RWPE2 (cell line): ENCODE data around the gene RUVBL1.
A peak's percentile ranks its signal among the peaks of the same experiment; 100 is the strongest.

Experiments used
- ATAC-seq: fragments of 200-7000 bp; cut with Tn5 transposase; 3 replicates; pipeline ENCODE4 v1.9.1; 2021; ENCODE audit warnings: low read depth
- DNase-seq: peaks from one replicate; pipeline ENCODE4 v3.0.0-alpha.2; 2020; ENCODE audit warnings: low spot score
- H3K27ac ChIP-seq: fragments of 450-650 bp; 2 replicates; pipeline ENCODE4 v1.5.1; 2017; ENCODE audit warnings: mild to moderate bottlenecking; ENCODE audit not compliant: poor library complexity, severe bottlenecking
- H3K27me3 ChIP-seq: fragments of 250-450 bp; sonication (Bioruptor Pico); 2 replicates; pipeline ENCODE4 v1.5.1; 2021; ENCODE audit warnings: mild to moderate bottlenecking, moderate library complexity; ENCODE audit not compliant: insufficient read depth, poor library complexity, severe bottlenecking
- H3K36me3 ChIP-seq: fragments of 250-450 bp; sonication (Bioruptor Pico); 2 replicates; pipeline ENCODE4 v1.5.1; 2020; ENCODE audit warnings: low read depth, mild to moderate bottlenecking, moderate library complexity
- H3K4me1 ChIP-seq: fragments of 250-450 bp; sonication (Bioruptor Pico); 2 replicates; pipeline ENCODE4 v1.5.1; 2021; ENCODE audit warnings: mild to moderate bottlenecking, moderate library complexity; ENCODE audit not compliant: insufficient read depth, poor library complexity, severe bottlenecking
- H3K4me3 ChIP-seq: fragments of 250-450 bp; sonication (Bioruptor Pico); 2 replicates; pipeline ENCODE4 v1.5.1; 2021; ENCODE audit warnings: mild to moderate bottlenecking, moderate library complexity; ENCODE audit not compliant: severe bottlenecking
- H3K9me3 ChIP-seq: fragments of 250-450 bp; sonication (Bioruptor Pico); 2 replicates; pipeline ENCODE4 v1.5.1; 2021; ENCODE audit warnings: mild to moderate bottlenecking, moderate library complexity; ENCODE audit not compliant: severe bottlenecking
- CTCF ChIP-seq: fragments of 450-650 bp; IDR thresholded peaks from one replicate; pipeline ENCODE4 v1.5.1; 2017; ENCODE audit warnings: mild to moderate bottlenecking, moderate library complexity; ENCODE audit not compliant: poor library complexity, severe bottlenecking

RUVBL1 gene

DNA sequence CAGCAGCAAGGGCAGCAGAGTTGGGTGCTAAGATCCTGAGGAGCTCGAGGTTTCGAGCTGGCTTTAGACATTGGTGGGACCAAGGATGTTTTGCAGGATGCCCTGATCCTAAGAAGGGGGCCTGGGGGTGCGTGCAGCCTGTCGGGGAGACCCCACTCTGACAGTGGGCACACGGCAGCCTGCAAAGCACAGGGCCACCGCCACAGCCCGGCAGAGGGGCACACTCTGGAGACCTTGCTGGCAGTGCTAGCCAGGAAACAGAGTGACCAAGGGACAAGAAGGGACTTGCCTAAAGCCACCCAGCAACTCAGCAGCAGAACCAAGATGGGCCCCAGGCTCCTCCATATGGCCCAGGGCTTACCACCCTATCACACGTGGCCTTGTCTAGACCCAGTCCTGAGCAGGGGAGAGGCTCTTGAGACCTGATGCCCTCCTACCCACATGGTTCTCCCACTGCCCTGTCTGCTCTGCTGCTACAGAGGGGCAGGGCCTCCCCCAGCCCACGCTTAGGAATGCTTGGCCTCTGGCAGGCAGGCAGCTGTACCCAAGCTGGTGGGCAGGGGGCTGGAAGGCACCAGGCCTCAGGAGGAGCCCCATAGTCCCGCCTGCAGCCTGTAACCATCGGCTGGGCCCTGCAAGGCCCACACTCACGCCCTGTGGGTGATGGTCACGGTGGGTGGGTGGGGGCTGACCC lies 52.6 kb downstream of the RUVBL1 start:
- Histone ChIP-seq H3K4me1 (peaks cover 15% of the 10 kb centered on the region), H3K27me3 (no peaks in the 10 kb centered on the region), H3K36me3 (peaks cover 77% of the 10 kb centered on the region), H3K4me3 (no peak overlapping the region), H3K27ac (no peak overlapping the region), H3K9me3 (no peaks in the 10 kb centered on the region)
- DNase-seq (no peak), ATAC-seq (no peak)
- no peak for TF ChIP-seq CTCF

DNA sequence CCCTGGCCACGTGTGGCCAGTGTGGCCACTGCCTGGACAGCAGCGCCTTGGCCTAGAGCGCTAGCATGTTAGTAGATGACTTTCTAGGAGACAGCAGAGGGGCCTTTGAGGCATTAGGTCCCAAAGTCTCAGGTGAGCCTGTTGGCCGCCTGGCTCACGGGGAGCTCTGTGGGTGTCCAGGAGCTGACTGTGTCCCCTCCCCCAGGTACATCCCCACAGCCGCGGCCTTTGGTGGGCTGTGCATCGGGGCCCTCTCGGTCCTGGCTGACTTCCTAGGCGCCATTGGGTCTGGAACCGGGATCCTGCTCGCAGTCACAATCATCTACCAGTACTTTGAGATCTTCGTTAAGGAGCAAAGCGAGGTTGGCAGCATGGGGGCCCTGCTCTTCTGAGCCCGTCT lies 54.3 kb downstream of the RUVBL1 start:
- no peaks in the 10 kb centered on the region for H3K9me3 ChIP-seq
- TF ChIP-seq CTCF: no peak
- peaks cover 10% of the 10 kb centered on the region for H3K4me1 ChIP-seq
- no peak overlapping the region for H3K27ac ChIP-seq
- peaks cover 93% of the 10 kb centered on the region for H3K36me3 ChIP-seq
- ATAC-seq: no peak
- DNase-seq: no peak
- no peak overlapping the region for H3K4me3 ChIP-seq
- H3K27me3 ChIP-seq: no peaks in the 10 kb centered on the region

DNA sequence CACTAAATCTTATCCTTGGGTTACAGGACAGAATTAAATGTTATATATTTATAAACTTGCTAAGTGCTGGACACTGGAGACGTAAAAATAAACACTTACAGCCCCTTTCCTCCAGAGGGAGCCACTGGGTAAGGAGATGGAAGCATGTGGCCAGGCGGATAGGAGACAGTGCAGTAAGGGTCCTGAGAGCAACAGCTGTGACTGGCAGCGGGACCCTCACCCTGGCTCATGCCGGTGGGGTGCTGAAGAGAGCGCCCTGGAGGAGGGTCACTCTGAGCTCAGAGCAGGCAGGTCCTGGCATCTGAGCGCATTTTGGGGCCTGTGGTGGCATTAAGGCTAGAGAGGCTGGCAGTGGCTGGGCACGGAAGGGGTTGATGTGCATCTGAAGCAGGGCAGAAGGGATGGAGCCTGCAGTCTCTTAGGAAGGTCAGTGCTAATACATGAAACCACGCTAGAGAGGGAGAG lies 55.4 kb downstream of the RUVBL1 start:
- no peak overlapping the region for H3K27ac ChIP-seq
- no peak for DNase-seq

DNA sequence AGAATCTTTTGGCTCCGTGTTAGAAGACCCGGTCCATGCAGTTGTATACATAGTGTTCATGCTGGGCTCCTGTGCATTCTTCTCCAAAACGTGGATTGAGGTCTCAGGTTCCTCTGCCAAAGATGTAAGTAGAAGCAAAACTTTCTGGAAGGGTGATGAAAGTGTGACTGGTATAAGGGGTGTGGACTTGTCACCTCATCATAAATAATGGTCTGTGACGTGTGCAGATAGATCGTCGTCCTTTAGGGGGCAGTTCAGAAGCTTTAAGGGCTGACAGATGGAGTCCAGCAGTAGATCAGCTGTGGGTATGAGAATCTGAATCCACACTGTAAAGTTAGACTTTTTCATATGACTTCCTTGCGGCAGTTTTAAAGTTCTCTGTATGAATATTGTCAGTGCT lies 56.1 kb downstream of the RUVBL1 start:
- no peaks in the 10 kb centered on the region for H3K27me3 ChIP-seq
- DNase-seq (no peak), ATAC-seq (no peak)
- no peaks in the 10 kb centered on the region for H3K4me1 ChIP-seq
- H3K9me3 ChIP-seq: no peaks in the 10 kb centered on the region
- H3K36me3 ChIP-seq: peaks cover 98% of the 10 kb centered on the region
- no peak for TF ChIP-seq CTCF
- no peak overlapping the region for H3K27ac ChIP-seq
- H3K4me3 ChIP-seq: no peak overlapping the region

More for the DNA sequence above, 55.4 kb downstream of the RUVBL1 start:
- peak; percentile 53 for TF ChIP-seq CTCF
- peaks cover 98% of the 10 kb centered on the region for H3K36me3 ChIP-seq
- no peak overlapping the region for H3K4me3 ChIP-seq
- H3K4me1 ChIP-seq: no peaks in the 10 kb centered on the region
- H3K9me3 ChIP-seq: no peaks in the 10 kb centered on the region
- H3K27me3 ChIP-seq: no peaks in the 10 kb centered on the region
- no peak for ATAC-seq

DNA sequence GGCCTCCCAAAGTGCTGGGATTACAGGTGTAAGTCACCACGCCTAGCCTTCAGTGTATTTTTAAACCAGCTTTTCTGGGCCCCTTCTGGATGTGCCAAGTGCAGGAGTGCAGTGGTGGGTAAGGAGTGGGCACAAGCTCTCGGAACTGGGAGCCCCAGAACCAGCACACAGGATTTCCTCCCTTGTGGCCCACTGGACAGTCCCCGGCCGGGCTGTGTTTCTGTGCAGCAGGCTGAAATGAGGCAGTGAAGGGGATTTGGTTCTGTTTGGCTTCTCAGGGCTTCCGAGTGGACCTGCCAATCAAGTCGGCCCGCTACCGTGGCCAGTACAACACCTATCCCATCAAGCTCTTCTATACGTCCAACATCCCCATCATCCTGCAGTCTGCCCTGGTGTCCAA lies 56.9 kb downstream of the RUVBL1 start:
- H3K36me3 ChIP-seq: peaks cover 100% of the 10 kb centered on the region

More for the DNA sequence above, 56.9 kb downstream of the RUVBL1 start:
- H3K4me3 ChIP-seq: no peak overlapping the region
- H3K9me3 ChIP-seq: no peaks in the 10 kb centered on the region
- no peaks in the 10 kb centered on the region for H3K27me3 ChIP-seq
- no peak overlapping the region for H3K27ac ChIP-seq
- no peak for TF ChIP-seq CTCF
- DNase-seq (no peak), ATAC-seq (no peak)
- no peaks in the 10 kb centered on the region for H3K4me1 ChIP-seq
